NCI-H526 treated with DMSO at 0.1 percent for 48 hours (cell line): ENCODE results near the gene MSLN.
"Not testable (repeated sequence)": the region's sequence is repeated elsewhere in the genome, so short reads cannot be mapped to it uniquely, and the experiment has no call there.

ENCODE experiments used
- DNase-seq: peaks from one replicate; lab custom pipeline; 2025; lab: John Stamatoyannopoulos, UW

MSLN gene

GRCh38 chr16:760545-761343 is at the start of gene MSLN:
TSS of gene MSLN (plus strand) at chr16:760734. CDS start at chr16:762681, 1,947 bp downstream.
- no peak for DNase-seq

- DNase-seq = no peak
Observed at GRCh38 chr16:711084-711483, 49.5 kb upstream of the MSLN start.

GRCh38 chr16:711548-712320 is 48.8 kb upstream of the MSLN start:
- DNase-seq = no peak

GRCh38 chr16:712740-713250 is 47.7 kb upstream of the MSLN start:
- not testable (repeated sequence) for DNase-seq

GRCh38 chr16:714079-714478 is 46.5 kb upstream of the MSLN start:
- no peak for DNase-seq

GRCh38 chr16:714558-715476 is 45.7 kb upstream of the MSLN start, which contains the start of gene METRN:
TSS of gene METRN (plus strand) at chr16:715118. CDS start at chr16:715290, 172 bp downstream.
- peak; percentile 19 for DNase-seq

GRCh38 chr16:715477-716199 is 44.9 kb upstream of the MSLN start:
- no peak for DNase-seq

GRCh38 chr16:716200-716568 is 44.4 kb upstream of the MSLN start:
- DNase-seq = no peak

- DNase-seq = no peak
Observed at GRCh38 chr16:716768-717325, 43.7 kb upstream of the MSLN start.

- DNase-seq = no peak
Observed at GRCh38 chr16:717450-718245, 42.9 kb upstream of the MSLN start.

GRCh38 chr16:718389-718788 is 42.1 kb upstream of the MSLN start:
- DNase-seq = no peak

GRCh38 chr16:718922-719321 is 41.6 kb upstream of the MSLN start:
- no peak for DNase-seq

GRCh38 chr16:719815-720446 is 40.6 kb upstream of the MSLN start:
- no peak for DNase-seq

- no peak for DNase-seq
Observed at GRCh38 chr16:720447-720989, 40.0 kb upstream of the MSLN start.

- DNase-seq = peak; percentile 30
Observed at GRCh38 chr16:720990-721764, 39.4 kb upstream of the MSLN start, which contains the start of gene ANTKMT. TSS of gene ANTKMT (plus strand) at chr16:721146. CDS start at chr16:721275, 129 bp downstream.

- DNase-seq = no peak
Observed at GRCh38 chr16:721765-722540, 38.6 kb upstream of the MSLN start.

- no peak for DNase-seq
Observed at GRCh38 chr16:722835-723633, 37.5 kb upstream of the MSLN start.
